ENCODE measurements around the gene ZNF230. TPM values are rescaled to one million over a fixed set of nuclear protein-coding genes. Genes with fewer than 3 reads are reported as not detected.

Gene ZNF230
- total RNA-seq, 1 experiment from 2014 or later: 4.0 TPM

DNA sequence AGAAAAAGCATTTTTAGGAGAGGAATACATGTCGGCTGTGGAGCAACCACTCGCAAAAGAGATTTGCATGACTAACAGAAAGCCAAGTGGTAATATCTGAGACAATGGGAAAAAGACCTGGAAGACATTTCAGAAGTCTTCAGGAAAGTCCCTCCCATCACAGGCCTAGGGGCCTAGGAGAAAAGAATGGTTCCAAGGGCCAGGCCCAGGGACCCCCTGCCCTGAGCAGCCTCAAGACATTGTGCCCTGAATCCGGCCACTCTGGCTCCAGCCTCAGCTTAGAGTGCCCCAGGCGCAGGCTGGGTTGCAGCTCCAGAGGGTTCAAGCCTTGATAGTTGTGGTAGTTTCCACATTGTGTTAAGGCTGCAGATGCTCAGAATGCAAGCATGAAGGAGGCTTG is 42.3 kb upstream of the ZNF230 start:
- no peak overlapping the region for H3K4me2 ChIP-seq
- ChIA-PET CTCF (no interaction called here), POLR2A (ENCODE audit: unreplicated experiment) (no interaction called here)
- TF ChIP-seq, protein P1, sequence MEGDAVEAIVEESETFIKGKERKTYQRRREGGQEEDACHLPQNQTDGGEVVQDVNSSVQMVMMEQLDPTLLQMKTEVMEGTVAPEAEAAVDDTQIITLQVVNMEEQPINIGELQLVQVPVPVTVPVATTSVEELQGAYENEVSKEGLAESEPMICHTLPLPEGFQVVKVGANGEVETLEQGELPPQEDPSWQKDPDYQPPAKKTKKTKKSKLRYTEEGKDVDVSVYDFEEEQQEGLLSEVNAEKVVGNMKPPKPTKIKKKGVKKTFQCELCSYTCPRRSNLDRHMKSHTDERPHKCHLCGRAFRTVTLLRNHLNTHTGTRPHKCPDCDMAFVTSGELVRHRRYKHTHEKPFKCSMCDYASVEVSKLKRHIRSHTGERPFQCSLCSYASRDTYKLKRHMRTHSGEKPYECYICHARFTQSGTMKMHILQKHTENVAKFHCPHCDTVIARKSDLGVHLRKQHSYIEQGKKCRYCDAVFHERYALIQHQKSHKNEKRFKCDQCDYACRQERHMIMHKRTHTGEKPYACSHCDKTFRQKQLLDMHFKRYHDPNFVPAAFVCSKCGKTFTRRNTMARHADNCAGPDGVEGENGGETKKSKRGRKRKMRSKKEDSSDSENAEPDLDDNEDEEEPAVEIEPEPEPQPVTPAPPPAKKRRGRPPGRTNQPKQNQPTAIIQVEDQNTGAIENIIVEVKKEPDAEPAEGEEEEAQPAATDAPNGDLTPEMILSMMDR (conservative IDR thresholded peaks at IDR 0.05): no peak
- no peak for TF ChIP-seq EZH2 (IDR thresholded peaks at IDR 0.05; ENCODE audit: low read depth)
- H3K79me2 ChIP-seq (ENCODE audit: low read depth): no peaks in the 10 kb centered on the region
- intact Hi-C loops (cut with micrococcal nuclease; ENCODE audit: unreplicated experiment): no loop called here
- H3K4me3 ChIP-seq: no peak overlapping the region
- no peak overlapping the region for H2AFZ ChIP-seq
- no peaks in the 10 kb centered on the region for H3K4me1 ChIP-seq (replicated peaks; ENCODE audit: insufficient read depth)
- H3K9me2 ChIP-seq (ENCODE audit: insufficient read depth): no peaks in the 10 kb centered on the region
- 0 out of 2 replicates have a peak, but pooled peaks cover 2% of the 10 kb centered on the region for H3K36me3 ChIP-seq (ENCODE audit: low read depth)
- H3K27me3 ChIP-seq (ENCODE audit: insufficient read depth, low read depth): no peaks in the 10 kb centered on the region
- no peaks in the 10 kb centered on the region for H3F3A ChIP-seq (ENCODE audit: insufficient read depth, low read depth)
- no peaks in the 10 kb centered on the region for H4K20me1 ChIP-seq (ENCODE audit: insufficient read depth)
- DNase-seq: no peak
- H3K27ac ChIP-seq: no peak overlapping the region
- BruUV-seq (replicated peaks): no TSS peak
- H3K9me3 ChIP-seq (ENCODE audit: insufficient read depth, low read depth): peaks cover 23% of the 10 kb centered on the region

DNA sequence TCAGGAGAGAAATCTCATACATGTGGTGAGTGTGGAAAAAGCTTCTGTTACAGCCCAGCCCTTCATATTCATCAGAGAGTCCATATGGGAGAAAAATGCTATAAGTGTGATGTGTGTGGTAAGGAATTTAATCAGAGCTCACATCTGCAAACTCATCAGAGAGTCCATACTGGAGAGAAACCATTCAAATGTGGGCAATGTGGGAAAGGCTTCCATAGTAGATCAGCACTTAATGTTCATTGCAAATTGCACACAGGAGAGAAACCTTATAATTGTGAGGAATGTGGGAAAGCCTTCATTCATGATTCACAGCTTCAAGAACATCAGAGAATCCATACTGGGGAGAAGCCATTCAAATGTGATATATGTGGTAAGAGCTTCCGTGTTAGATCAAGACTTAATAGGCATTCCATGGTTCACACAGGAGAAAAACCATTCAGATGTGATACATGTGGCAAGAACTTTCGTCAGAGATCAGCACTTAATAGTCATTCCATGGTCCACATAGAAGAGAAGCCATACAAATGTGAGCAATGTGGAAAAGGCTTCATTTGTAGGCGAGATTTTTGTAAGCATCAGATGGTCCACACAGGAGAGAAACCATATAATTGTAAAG is 36.6 kb upstream of the ZNF230 start:
- no peak overlapping the region for H3K27ac ChIP-seq
- peaks cover 12% of the 10 kb centered on the region; the same call in 1 of the 2 replicates for H3K36me3 ChIP-seq (ENCODE audit: low read depth)
- no peaks in the 10 kb centered on the region for H3K79me2 ChIP-seq (ENCODE audit: low read depth)
- ChIA-PET CTCF (no interaction called here), POLR2A (ENCODE audit: unreplicated experiment) (no interaction called here)
- no peak overlapping the region for H3K4me3 ChIP-seq
- no peak overlapping the region for H3K4me2 ChIP-seq
- peaks cover 60% of the 10 kb centered on the region for H3K9me3 ChIP-seq (ENCODE audit: insufficient read depth, low read depth)
- no TSS peak for BruUV-seq (replicated peaks)
- no peak for TF ChIP-seq EZH2 (IDR thresholded peaks at IDR 0.05; ENCODE audit: low read depth)
- TF ChIP-seq, protein P1 (conservative IDR thresholded peaks at IDR 0.05): no peak
- DNase-seq: no peak
- no peaks in the 10 kb centered on the region for H3F3A ChIP-seq (ENCODE audit: insufficient read depth, low read depth)
- no peaks in the 10 kb centered on the region for H3K4me1 ChIP-seq (replicated peaks; ENCODE audit: insufficient read depth)
- intact Hi-C loops (cut with micrococcal nuclease; ENCODE audit: unreplicated experiment): no loop called here
- H3K9me2 ChIP-seq (ENCODE audit: insufficient read depth): no peaks in the 10 kb centered on the region
- no peaks in the 10 kb centered on the region for H4K20me1 ChIP-seq (ENCODE audit: insufficient read depth)
- H2AFZ ChIP-seq: no peak overlapping the region
- no peaks in the 10 kb centered on the region for H3K27me3 ChIP-seq (ENCODE audit: insufficient read depth, low read depth)

DNA sequence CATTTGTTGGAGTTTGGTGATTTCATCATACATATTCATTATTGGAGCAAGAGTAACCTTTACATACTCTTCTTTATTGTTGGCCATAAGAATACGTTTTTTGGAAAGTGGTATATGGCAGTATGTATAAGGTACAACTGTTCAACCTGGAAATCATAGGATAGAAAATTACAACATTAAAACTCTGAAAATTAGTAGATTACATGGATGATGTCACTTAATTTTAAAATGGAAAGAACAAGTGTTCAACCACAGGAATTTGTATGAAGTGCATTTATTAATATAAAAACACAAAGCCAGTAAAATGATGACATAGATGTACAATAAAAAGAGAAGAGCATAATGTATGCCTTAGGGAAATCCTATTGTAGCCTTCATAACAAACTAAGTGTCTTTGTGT is 26.0 kb upstream of the ZNF230 start:
- H3K27ac ChIP-seq: no peak overlapping the region
- intact Hi-C loops (cut with micrococcal nuclease; ENCODE audit: unreplicated experiment): no loop called here
- H3K9me3 ChIP-seq (ENCODE audit: insufficient read depth, low read depth): peaks cover 36% of the 10 kb centered on the region
- H2AFZ ChIP-seq: no peak overlapping the region
- no peak overlapping the region for H3K4me2 ChIP-seq
- no peaks in the 10 kb centered on the region for H4K20me1 ChIP-seq (ENCODE audit: insufficient read depth)
- no peaks in the 10 kb centered on the region for H3K36me3 ChIP-seq (ENCODE audit: low read depth)
- no peak for TF ChIP-seq EZH2 (IDR thresholded peaks at IDR 0.05; ENCODE audit: low read depth)
- TF ChIP-seq, protein P1 (conservative IDR thresholded peaks at IDR 0.05): no peak
- H3K4me3 ChIP-seq: no peak overlapping the region
- no peaks in the 10 kb centered on the region for H3K79me2 ChIP-seq (ENCODE audit: low read depth)
- no peaks in the 10 kb centered on the region for H3K9me2 ChIP-seq (ENCODE audit: insufficient read depth)
- DNase-seq: no peak
- no peaks in the 10 kb centered on the region for H3K27me3 ChIP-seq (ENCODE audit: insufficient read depth, low read depth)
- BruUV-seq (replicated peaks): no TSS peak
- H3K4me1 ChIP-seq (replicated peaks; ENCODE audit: insufficient read depth): no peaks in the 10 kb centered on the region
- POLR2A ChIA-PET (ENCODE audit: unreplicated experiment): no interaction called here
- no peaks in the 10 kb centered on the region for H3F3A ChIP-seq (ENCODE audit: insufficient read depth, low read depth)
- CTCF ChIA-PET: no interaction called here
